Peyer's patch (tissue), 4 donors: Measurements from ENCODE around the gene RNF26. TPM values are rescaled to one million over a fixed set of nuclear protein-coding genes. Genes with fewer than 3 reads are reported as not detected.

Source experiments
- DNase-seq, 3 donors: peaks; one replicate each; pipeline ENCODE4 v3.0.0-alpha.2; 2017 to 2019
- H3K27ac ChIP-seq, 4 donors: fragments of 200-600 bp; sonication (generic); one replicate each; pipeline ENCODE4 v1.5.1; 2016 to 2019
- H3K27me3 ChIP-seq, 2 donors: fragments of 200-600 bp; sonication (generic); one replicate each; pipeline ENCODE4 v1.5.1; 2019
- H3K36me3 ChIP-seq, 3 donors: fragments of 200-600 bp; sonication (generic); one replicate each; pipeline ENCODE4 v1.5.1; 2016 to 2019
- H3K4me1 ChIP-seq, 4 donors: fragments of 200-600 bp; sonication (generic); one replicate each; pipeline ENCODE4 v1.5.1; 2016 to 2019
- H3K4me3 ChIP-seq, 4 donors: fragments of 200-600 bp; sonication (generic); 1 replicate in 3 of 4; 2 replicates in 1 of 4; pipeline ENCODE4 v1.5.1; 2016 to 2019; ENCODE audit warnings: mild to moderate bottlenecking in 1 of 4
- H3K9me3 ChIP-seq, 4 donors: fragments of 200-600 bp; sonication (generic); one replicate each; pipeline ENCODE4 v1.5.1; 2016 to 2019; ENCODE audit warnings: mild to moderate bottlenecking in 1 of 4
- POLR2A ChIP-seq, 2 donors: fragments of 450-650 bp; IDR thresholded peaks; one replicate each; pipeline ENCODE4 v1.5.1; 2017; ENCODE audit warnings: antibody characterized with exemption in 2 of 2, mild to moderate bottlenecking in 2 of 2, moderate library complexity in 2 of 2
- total RNA-seq, 4 donors: library from RNA; depleted of rRNA; stranded (reverse); fragments of >200 nt; gene quantifications; one replicate each; pipeline ENCODE4 v1.1.0, GENCODE V29; 2016
- TF ChIP-seq, protein P1 (sequence below), 6 experiments: fragments of 450-650 bp in 4 of 6; fragments of 200-600 bp in 2 of 6; sonication (generic) in 1 of 6; IDR thresholded peaks; one replicate each; pipeline ENCODE4 v1.5.1; 2017 to 2019; ENCODE audit warnings: antibody characterized with exemption in 6 of 6, mild to moderate bottlenecking in 3 of 6, moderate library complexity in 1 of 6

Gene RNF26
- total RNA-seq, 4 donors from 2014 or later = 15.5 to 23.4 (median 16.5) TPM

DNA sequence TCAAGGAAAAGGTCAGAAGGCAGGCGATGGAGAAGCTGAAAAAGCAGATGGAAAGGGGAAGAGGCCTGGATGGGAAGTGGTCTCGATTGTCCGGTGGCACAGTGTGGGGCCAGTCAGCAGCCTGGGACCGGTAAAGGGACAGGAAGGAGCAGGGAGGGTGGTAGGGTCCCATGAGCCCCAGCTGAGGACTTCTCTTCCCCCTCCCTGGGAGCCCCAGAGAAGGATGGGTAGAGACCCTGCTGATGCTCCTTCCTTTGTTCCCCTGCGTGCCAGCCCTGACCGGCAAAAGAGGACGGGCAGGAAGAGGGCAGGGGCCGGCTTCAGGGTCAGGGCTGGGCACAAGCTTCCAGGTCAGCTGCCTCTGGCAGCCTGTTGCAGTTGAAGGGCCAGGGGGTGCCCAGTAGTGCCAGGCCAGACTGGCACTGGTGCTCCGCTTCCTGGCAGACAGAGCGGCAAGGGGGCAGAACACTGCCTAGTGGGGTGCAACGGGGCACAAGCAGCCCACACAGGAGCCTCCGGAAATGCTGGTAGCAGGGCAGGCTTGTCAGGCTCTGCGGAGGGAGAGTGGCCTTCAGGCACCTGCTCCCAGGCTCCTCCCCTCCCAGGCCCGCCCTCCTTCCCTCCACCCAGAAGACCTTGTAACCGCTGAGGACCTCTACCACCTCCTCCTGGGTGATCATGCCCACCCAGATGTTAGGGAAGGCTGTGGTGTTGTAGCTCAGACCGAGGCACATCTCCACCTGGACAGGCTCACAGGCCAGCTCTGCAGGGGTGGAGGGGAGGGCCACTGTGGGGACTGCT, 7.1 kb downstream of the RNF26 start:
- H3K27me3 ChIP-seq = peaks cover 0 to 5% of the 10 kb centered on the region in 2 donors
- peaks cover 3 to 53% (median 17%) of the 10 kb centered on the region in 4 donors for H3K4me1 ChIP-seq
- H3K4me3 ChIP-seq = no peak overlapping the region

DNA sequence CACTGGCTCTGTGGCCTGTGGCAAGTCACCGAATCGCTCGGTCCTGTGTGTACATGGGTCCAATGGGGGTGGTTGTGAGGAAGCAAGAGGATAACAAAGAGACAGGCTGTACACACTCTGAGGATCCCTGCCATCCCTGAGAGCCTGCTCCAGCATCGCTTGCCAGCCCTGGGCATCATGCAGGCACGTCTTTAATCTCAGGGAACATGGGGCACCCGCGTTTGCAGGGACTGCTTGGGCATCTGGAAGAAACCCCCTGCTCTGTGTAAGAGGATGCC, 7.6 kb downstream of the RNF26 start:
- H3K4me3 ChIP-seq = no peak overlapping the region
- peaks cover 3 to 48% (median 17%) of the 10 kb centered on the region in 4 donors for H3K4me1 ChIP-seq
- no peaks in the 10 kb centered on the region for H3K9me3 ChIP-seq
- TF ChIP-seq, protein P1, sequence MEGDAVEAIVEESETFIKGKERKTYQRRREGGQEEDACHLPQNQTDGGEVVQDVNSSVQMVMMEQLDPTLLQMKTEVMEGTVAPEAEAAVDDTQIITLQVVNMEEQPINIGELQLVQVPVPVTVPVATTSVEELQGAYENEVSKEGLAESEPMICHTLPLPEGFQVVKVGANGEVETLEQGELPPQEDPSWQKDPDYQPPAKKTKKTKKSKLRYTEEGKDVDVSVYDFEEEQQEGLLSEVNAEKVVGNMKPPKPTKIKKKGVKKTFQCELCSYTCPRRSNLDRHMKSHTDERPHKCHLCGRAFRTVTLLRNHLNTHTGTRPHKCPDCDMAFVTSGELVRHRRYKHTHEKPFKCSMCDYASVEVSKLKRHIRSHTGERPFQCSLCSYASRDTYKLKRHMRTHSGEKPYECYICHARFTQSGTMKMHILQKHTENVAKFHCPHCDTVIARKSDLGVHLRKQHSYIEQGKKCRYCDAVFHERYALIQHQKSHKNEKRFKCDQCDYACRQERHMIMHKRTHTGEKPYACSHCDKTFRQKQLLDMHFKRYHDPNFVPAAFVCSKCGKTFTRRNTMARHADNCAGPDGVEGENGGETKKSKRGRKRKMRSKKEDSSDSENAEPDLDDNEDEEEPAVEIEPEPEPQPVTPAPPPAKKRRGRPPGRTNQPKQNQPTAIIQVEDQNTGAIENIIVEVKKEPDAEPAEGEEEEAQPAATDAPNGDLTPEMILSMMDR (IDR thresholded peaks at IDR 0.05) = no peak
- no peak for TF ChIP-seq POLR2A (IDR thresholded peaks at IDR 0.05)
- H3K27me3 ChIP-seq = peaks cover 0 to 5% of the 10 kb centered on the region in 2 donors
- H3K36me3 ChIP-seq = no peaks in the 10 kb centered on the region
- no peak overlapping the region for H3K27ac ChIP-seq
- DNase-seq = no peak

More for the DNA sequence above, 7.1 kb downstream of the RNF26 start:
- TF ChIP-seq POLR2A (IDR thresholded peaks at IDR 0.05) = no peak
- TF ChIP-seq, protein P1 (IDR thresholded peaks at IDR 0.05) = no peak
- Histone ChIP-seq H3K27ac (peak overlapping the region in 3 of 4 donors; percentile 71 to 90 (median 78)), H3K9me3 (no peaks in the 10 kb centered on the region), H3K36me3 (no peaks in the 10 kb centered on the region)
- DNase-seq = peak in 1 of 3 donors; percentile 52

DNA sequence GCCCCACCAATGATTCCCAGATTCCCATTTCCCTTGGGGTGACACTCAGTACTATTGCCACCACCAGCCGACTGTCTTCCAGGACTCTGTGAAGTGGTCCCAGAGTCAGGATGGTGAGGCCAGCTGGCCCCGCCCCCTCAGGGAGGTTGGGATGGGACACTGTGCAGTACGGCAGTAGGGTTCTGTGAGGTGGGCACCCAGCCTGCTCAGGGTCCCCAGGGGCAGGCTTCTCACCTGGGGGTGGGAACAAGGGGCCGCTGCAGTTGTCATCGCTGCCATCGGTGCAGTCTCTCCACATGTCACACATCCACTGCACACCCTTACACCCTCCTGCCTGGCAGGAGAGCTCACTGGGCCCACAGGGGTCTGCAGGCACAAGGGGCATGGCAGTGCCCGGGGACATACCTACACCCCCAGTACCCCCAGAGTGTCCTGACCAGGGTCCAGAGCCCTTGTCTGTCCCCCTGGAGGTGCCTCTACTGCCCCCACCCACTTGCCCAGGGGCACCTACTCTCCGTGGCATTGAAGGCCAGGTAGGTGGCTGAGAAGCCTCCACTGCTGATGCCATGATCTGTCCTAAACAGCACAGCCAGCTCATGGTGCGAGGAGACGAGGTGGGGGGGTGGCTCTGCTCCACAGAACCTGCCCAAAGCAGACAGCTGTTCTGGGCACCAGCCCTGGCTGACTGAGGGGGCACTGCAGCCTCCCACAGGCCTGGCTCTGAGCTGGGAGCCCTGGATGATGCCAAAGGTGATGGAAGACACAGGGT, 8.2 kb downstream of the RNF26 start:
- no peak overlapping the region for H3K4me3 ChIP-seq
- H3K36me3 ChIP-seq = no peaks in the 10 kb centered on the region
- no peak overlapping the region for H3K27ac ChIP-seq
- no peak for DNase-seq
- TF ChIP-seq, protein P1 (IDR thresholded peaks at IDR 0.05) = no peak
- no peak for TF ChIP-seq POLR2A (IDR thresholded peaks at IDR 0.05)
- peaks cover 3 to 42% (median 17%) of the 10 kb centered on the region in 4 donors for H3K4me1 ChIP-seq
- peaks cover 0 to 5% of the 10 kb centered on the region in 2 donors for H3K27me3 ChIP-seq
- no peaks in the 10 kb centered on the region for H3K9me3 ChIP-seq

DNA sequence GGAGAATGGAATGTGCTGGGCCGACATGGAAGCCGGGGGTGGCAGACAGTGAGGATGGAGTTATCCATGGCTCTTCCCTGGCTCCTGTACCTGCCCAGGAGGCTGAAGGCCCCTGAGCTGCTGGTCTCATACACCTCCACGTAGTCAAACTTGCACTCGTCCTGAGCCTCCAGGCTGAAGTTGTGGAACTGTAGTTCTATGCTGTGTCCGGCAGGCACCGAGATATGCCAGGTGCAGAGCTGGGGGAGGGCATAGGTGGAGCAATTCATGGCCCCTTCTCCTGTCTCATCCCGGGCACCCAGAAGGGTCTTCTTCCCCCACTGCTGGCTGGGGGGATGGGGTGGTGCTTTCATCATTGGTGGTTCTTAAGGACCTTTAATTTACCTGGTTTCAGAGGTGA, 9.4 kb downstream of the RNF26 start:
- Histone ChIP-seq H3K27ac (no peak overlapping the region), H3K27me3 (peaks cover 0 to 5% of the 10 kb centered on the region in 2 donors), H3K4me1 (peaks cover 3 to 30% (median 15%) of the 10 kb centered on the region in 4 donors), H3K9me3 (no peaks in the 10 kb centered on the region), H3K4me3 (no peak overlapping the region), H3K36me3 (no peaks in the 10 kb centered on the region)
- DNase-seq = no peak
- no peak for TF ChIP-seq POLR2A (IDR thresholded peaks at IDR 0.05)
- TF ChIP-seq, protein P1 (IDR thresholded peaks at IDR 0.05) = no peak

DNA sequence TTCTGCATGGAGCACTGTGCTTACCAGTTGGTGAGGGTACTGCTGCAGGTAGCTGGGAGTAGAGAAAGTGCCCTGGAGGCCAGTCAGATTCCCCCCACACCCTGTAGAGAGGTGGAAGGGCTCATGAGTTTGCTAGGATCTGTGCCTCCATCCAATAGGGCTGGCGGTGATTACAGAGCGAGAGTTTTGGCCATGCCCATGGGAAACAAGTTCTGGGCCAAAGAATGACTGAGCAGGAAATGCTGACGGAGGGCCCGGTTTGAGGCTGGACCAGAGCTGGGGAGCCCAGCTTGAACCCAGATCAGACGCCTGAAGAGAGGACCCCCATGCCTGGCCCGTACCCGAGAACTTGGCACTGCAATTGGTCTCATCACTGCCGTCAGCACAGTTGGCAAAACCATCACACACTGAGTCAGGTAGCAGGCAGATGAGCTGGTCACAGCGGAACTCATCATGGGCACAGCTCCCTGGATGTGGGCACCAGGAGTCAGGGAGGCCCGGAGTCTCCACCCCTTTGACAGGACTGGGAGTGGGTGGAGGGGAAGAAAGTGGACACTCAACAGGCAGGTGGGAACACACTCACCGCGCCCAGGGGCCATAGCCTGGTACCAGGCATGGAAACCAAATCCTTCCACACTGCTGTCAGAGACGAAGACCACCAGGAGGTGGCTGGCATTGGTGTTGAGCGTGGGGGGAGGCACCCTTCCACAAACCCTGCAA, 10.1 kb downstream of the RNF26 start:
- peaks cover 3 to 23% (median 14%) of the 10 kb centered on the region in 4 donors for H3K4me1 ChIP-seq
- no peaks in the 10 kb centered on the region for H3K9me3 ChIP-seq
- H3K27ac ChIP-seq = no peak overlapping the region
- no peaks in the 10 kb centered on the region for H3K36me3 ChIP-seq
- no peak for DNase-seq
- TF ChIP-seq, protein P1 (IDR thresholded peaks at IDR 0.05) = no peak
- TF ChIP-seq POLR2A (IDR thresholded peaks at IDR 0.05) = no peak
- peaks cover 0 to 5% of the 10 kb centered on the region in 2 donors for H3K27me3 ChIP-seq
- no peak overlapping the region for H3K4me3 ChIP-seq
